Caco-2 (cell line): Measurements from ENCODE around the gene CDH10. TPM values are rescaled to one million over a fixed set of nuclear protein-coding genes. Genes with fewer than 3 reads are reported as not detected.

Source experiments
- BruUV-seq: library from RNA; stranded (reverse); fragments of 400-500 nt; replicated peaks from 2 replicates; lab custom pipeline; 2021; lab: Mats Ljungman, UMichigan
- CTCF ChIA-PET: fragments of 300-600 bp; sonication (Branson Sonifier 250); formaldehyde crosslinking; loops from one replicate; lab custom pipeline; 2022; ENCODE audit warnings: antibody characterized with exemption; lab: Charles Lee
- POLR2A ChIA-PET: fragments of 300-600 bp; sonication (Branson Sonifier 250); formaldehyde crosslinking; loops from one replicate; lab custom pipeline; 2022; ENCODE audit warnings: antibody characterized with exemption; lab: Charles Lee
- DNase-seq, 2 experiments: peaks; one replicate each; pipeline versions ENCODE4 v3.0.0 to v3.0.0-alpha.2; 2020 to 2022
- H3K27me3 ChIP-seq: replicated peaks from 2 replicates; pipeline ENCODE4 v1.6.0; 2011; ENCODE audit warnings: low read length; ENCODE audit not compliant: control insufficient read depth, insufficient read depth
- H3K36me3 ChIP-seq: 2 replicates; pipeline ENCODE4 v1.5.1; 2011; ENCODE audit warnings: low read length; ENCODE audit not compliant: control insufficient read depth, insufficient read depth
- H3K4me1 ChIP-seq: fragments of 250-450 bp; sonication (Bioruptor Pico); 2 replicates; pipeline ENCODE4 v1.5.1; 2020; ENCODE audit warnings: mild to moderate bottlenecking
- H3K4me3 ChIP-seq: 2 replicates; pipeline ENCODE4 v1.5.1; 2011; ENCODE audit warnings: low read depth, mild to moderate bottlenecking, control low read depth, low read length
- H3K9me3 ChIP-seq: fragments of 250-450 bp; sonication (Bioruptor Pico); 2 replicates; pipeline ENCODE4 v1.5.1; 2020; ENCODE audit warnings: mild to moderate bottlenecking, moderate library complexity
- H3K27ac Mint-ChIP-seq: one replicate; pipeline ENCODE4 v1.8.0; 2022; ENCODE audit warnings: mixed read lengths; ENCODE audit not compliant: unreplicated experiment
- H3K27me3 Mint-ChIP-seq: one replicate; pipeline ENCODE4 v1.8.0; 2022; ENCODE audit warnings: mixed read lengths; ENCODE audit not compliant: insufficient read depth, unreplicated experiment
- H3K36me3 Mint-ChIP-seq: one replicate; pipeline ENCODE4 v1.8.0; 2022; ENCODE audit warnings: mild to moderate bottlenecking, mixed read lengths; ENCODE audit not compliant: insufficient read depth, unreplicated experiment
- H3K4me1 Mint-ChIP-seq: one replicate; pipeline ENCODE4 v1.8.0; 2022; ENCODE audit warnings: low read depth, mixed read lengths; ENCODE audit not compliant: unreplicated experiment
- H3K4me3 Mint-ChIP-seq: one replicate; pipeline ENCODE4 v1.8.0; 2022; ENCODE audit warnings: mild to moderate bottlenecking, moderate library complexity, mixed read lengths; ENCODE audit not compliant: unreplicated experiment
- H3K9me3 Mint-ChIP-seq: one replicate; pipeline ENCODE4 v1.8.0; 2022; ENCODE audit warnings: mixed read lengths; ENCODE audit not compliant: unreplicated experiment
- intact Hi-C: fragments of 100-400 bp; cut with micrococcal nuclease; formaldehyde crosslinking; loops from one replicate; pipeline ENCODE4 v1.10.0; 2022; ENCODE audit not compliant: unreplicated experiment
- total RNA-seq: library from RNA; stranded (reverse); gene quantifications from 2 replicates; pipeline ENCODE4 v1.2.3, GENCODE V29; 2022
- TF ChIP-seq, protein P1 (sequence below), 2 experiments: fragments of 200-600 bp in 1 of 2; IDR thresholded peaks; 1 replicate in 1 of 2; 2 replicates in 1 of 2; pipeline versions ENCODE4 v1.5.1 to v1.8.0; 2011 to 2022; ENCODE audit warnings: antibody characterized with exemption in 1 of 2, control low read depth in 1 of 2, inconsistent platforms in 1 of 2, low read depth in 1 of 2, low read length in 1 of 2, mild to moderate bottlenecking in 1 of 2, moderate library complexity in 1 of 2; ENCODE audit not compliant: insufficient read depth in 1 of 2, severe bottlenecking in 1 of 2, unreplicated experiment in 1 of 2

The CDH10 gene
- total RNA-seq, 1 experiment from 2014 or later: not detected

DNA sequence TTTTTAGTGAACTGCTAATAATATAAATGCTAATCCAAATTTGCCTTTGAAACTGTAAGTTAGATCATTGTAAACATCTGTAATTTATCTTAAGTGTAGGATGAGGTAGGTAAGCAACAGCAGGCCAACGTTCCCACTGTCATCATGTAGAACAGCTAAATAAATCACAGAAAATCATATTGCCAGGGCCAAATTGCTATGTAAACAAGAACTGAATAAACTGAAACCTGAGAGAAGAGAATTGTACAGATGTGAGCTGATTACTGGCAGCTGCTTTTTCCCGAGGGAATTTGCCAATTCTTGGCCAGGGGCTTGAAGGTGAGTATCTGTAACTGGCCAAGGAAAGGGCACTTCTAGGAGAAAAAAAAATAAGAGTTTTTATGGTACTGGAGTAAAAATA, 97.6 kb downstream of the CDH10 start:
- CTCF ChIA-PET: no interaction called here
- H3K36me3 ChIP-seq: no peaks in the 10 kb centered on the region
- POLR2A ChIA-PET: no interaction called here
- no peak overlapping the region for H3K4me3 ChIP-seq
- Mint-ChIP-seq H3K27ac (no peak overlapping the region), H3K4me3 (no peak overlapping the region), H3K36me3 (no peaks in the 10 kb centered on the region), H3K27me3 (peaks cover 3% of the 10 kb centered on the region), H3K4me1 (no peaks in the 10 kb centered on the region), H3K9me3 (no peaks in the 10 kb centered on the region)
- no peaks in the 10 kb centered on the region for H3K9me3 ChIP-seq
- no peaks in the 10 kb centered on the region for H3K27me3 ChIP-seq
- TF ChIP-seq, protein P1, sequence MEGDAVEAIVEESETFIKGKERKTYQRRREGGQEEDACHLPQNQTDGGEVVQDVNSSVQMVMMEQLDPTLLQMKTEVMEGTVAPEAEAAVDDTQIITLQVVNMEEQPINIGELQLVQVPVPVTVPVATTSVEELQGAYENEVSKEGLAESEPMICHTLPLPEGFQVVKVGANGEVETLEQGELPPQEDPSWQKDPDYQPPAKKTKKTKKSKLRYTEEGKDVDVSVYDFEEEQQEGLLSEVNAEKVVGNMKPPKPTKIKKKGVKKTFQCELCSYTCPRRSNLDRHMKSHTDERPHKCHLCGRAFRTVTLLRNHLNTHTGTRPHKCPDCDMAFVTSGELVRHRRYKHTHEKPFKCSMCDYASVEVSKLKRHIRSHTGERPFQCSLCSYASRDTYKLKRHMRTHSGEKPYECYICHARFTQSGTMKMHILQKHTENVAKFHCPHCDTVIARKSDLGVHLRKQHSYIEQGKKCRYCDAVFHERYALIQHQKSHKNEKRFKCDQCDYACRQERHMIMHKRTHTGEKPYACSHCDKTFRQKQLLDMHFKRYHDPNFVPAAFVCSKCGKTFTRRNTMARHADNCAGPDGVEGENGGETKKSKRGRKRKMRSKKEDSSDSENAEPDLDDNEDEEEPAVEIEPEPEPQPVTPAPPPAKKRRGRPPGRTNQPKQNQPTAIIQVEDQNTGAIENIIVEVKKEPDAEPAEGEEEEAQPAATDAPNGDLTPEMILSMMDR (IDR thresholded peaks at IDR 0.05; ENCODE audit: insufficient read depth in 1 of 2, low read depth in 1 of 2, low read length in 1 of 2, severe bottlenecking in 1 of 2, unreplicated experiment in 1 of 2): no peak
- intact Hi-C loops: no loop called here
- no peak for DNase-seq
- H3K4me1 ChIP-seq: no peaks in the 10 kb centered on the region
- no TSS peak for BruUV-seq

DNA sequence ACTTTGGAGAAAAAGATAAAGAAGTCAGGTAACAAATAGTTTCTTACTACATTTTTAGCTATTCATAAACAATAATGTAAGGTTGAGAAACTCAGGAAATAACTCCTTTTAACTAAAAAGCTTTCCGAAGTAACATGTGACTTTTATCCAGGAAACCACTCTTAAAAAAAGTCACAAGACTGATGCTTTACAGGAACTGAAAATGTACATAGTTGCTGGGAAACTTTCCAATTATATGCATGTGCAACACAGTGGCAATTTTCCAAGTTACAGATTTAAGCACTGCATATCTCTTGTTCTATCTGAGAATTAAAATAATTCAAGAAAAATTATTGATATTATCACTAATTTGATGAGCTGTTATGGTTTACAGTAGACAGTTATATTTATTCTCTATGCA, 105.2 kb downstream of the CDH10 start:
- Mint-ChIP-seq H3K27ac (no peak overlapping the region), H3K4me1 (no peaks in the 10 kb centered on the region), H3K36me3 (no peaks in the 10 kb centered on the region), H3K4me3 (no peak overlapping the region), H3K27me3 (no peaks in the 10 kb centered on the region), H3K9me3 (no peaks in the 10 kb centered on the region)
- TF ChIP-seq, protein P1 (IDR thresholded peaks at IDR 0.05; ENCODE audit: insufficient read depth in 1 of 2, low read depth in 1 of 2, low read length in 1 of 2, severe bottlenecking in 1 of 2, unreplicated experiment in 1 of 2): no peak
- intact Hi-C loops: no loop called here
- ChIA-PET CTCF (no interaction called here), POLR2A (no interaction called here)
- no peaks in the 10 kb centered on the region for H3K36me3 ChIP-seq
- no peak overlapping the region for H3K4me3 ChIP-seq
- no TSS peak for BruUV-seq
- no peaks in the 10 kb centered on the region for H3K4me1 ChIP-seq
- no peaks in the 10 kb centered on the region for H3K9me3 ChIP-seq
- no peaks in the 10 kb centered on the region for H3K27me3 ChIP-seq
- DNase-seq: no peak

DNA sequence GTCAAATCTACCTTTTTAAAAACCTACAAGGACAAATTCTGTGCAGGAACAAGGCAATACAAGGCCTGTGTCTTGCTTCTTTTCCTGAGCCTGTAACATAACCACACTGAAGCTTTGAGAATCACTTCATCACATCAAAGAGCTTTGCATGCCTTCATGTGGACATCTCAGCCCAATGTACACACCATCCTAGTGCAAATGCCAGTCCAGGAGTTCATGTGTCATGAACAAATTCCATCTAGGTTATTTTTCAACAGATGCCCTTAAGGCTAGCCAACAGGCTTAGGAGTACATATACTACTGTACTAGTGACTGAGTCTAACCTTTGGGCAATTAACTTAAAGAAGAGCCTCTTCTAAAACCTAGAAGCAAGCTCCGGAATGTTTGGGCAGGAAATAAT, 106.4 kb downstream of the CDH10 start:
- POLR2A ChIA-PET: no interaction called here

More for the DNA sequence above, 106.4 kb downstream of the CDH10 start:
- Histone ChIP-seq H3K27me3 (no peaks in the 10 kb centered on the region), H3K4me1 (no peaks in the 10 kb centered on the region), H3K36me3 (no peaks in the 10 kb centered on the region), H3K4me3 (no peak overlapping the region), H3K9me3 (no peaks in the 10 kb centered on the region)
- H3K27ac Mint-ChIP-seq: no peak overlapping the region
- BruUV-seq: no TSS peak
- no peaks in the 10 kb centered on the region for H3K4me1 Mint-ChIP-seq
- no peak for DNase-seq
- intact Hi-C loops: no loop called here
- CTCF ChIA-PET: no interaction called here
- H3K27me3 Mint-ChIP-seq: no peaks in the 10 kb centered on the region
- H3K9me3 Mint-ChIP-seq: no peaks in the 10 kb centered on the region
- H3K36me3 Mint-ChIP-seq: no peaks in the 10 kb centered on the region
- H3K4me3 Mint-ChIP-seq: no peak overlapping the region
- TF ChIP-seq, protein P1 (IDR thresholded peaks at IDR 0.05; ENCODE audit: insufficient read depth in 1 of 2, low read depth in 1 of 2, low read length in 1 of 2, severe bottlenecking in 1 of 2, unreplicated experiment in 1 of 2): no peak
